Neural crest cell (in vitro differentiated cells): Measurements from ENCODE around the gene SLC35D3. TPM values are rescaled to one million over a fixed set of nuclear protein-coding genes. Genes with fewer than 3 reads are reported as not detected.
"Not testable (repeated sequence)": the region's sequence is repeated elsewhere in the genome, so short reads cannot be mapped to it uniquely, and the experiment has no call there.

ENCODE experiments used
- DNase-seq: peaks from one replicate; pipeline ENCODE4 v3.0.0; 2021; ENCODE audit warnings: low read depth, mixed read lengths, low spot score
- H3K27ac Mint-ChIP-seq: one replicate; pipeline ENCODE4 v1.8.0; 2021; ENCODE audit warnings: mild to moderate bottlenecking, mixed read lengths; ENCODE audit not compliant: unreplicated experiment
- H3K27me3 Mint-ChIP-seq: 2 replicates; pipeline ENCODE4 v1.8.0; 2021; ENCODE audit warnings: low read depth, mild to moderate bottlenecking, mixed read lengths
- H3K36me3 Mint-ChIP-seq: 2 replicates; pipeline ENCODE4 v1.8.0; 2021; ENCODE audit warnings: low read depth, mild to moderate bottlenecking, mixed read lengths
- H3K4me1 Mint-ChIP-seq: 2 replicates; pipeline ENCODE4 v1.8.0; 2021; ENCODE audit warnings: mixed read lengths
- H3K4me3 Mint-ChIP-seq: one replicate; pipeline ENCODE4 v1.8.0; 2021; ENCODE audit warnings: mild to moderate bottlenecking, mixed read lengths
- H3K9me3 Mint-ChIP-seq: 2 replicates; pipeline ENCODE4 v1.8.0; 2021; ENCODE audit warnings: mixed read lengths
- total RNA-seq: library from RNA; stranded (reverse); gene quantifications from 2 replicates; pipeline ENCODE4 v1.2.1, GENCODE V29; 2021
- TF ChIP-seq, protein P1 (sequence below): fragments of 200-600 bp; sonication (generic); conservative IDR thresholded peaks from 2 replicates; pipeline ENCODE4 v1.5.0; 2021; ENCODE audit warnings: antibody characterized with exemption, mild to moderate bottlenecking

SLC35D3 gene
- total RNA-seq, 1 donor from 2014 or later = not detected

DNA sequence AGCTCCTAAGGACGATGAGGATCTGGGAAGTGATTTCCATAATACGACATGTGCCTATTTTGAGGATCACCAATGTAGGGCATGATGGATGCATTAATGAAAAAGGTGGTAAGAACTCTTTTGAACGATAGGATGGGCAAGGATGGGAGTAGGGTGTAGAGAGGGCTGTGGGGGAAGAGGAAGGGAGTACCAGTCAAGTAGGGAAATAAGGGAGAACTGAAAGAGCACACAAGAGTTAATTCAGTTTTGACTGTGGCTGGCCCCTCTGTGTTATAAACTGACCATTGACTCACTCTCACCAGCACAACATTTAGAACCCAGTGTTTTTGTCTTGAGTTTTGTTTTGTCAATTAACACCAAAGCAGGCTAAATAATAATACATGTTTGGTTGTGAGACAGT is 33.0 kb downstream of the SLC35D3 start:
- Mint-ChIP-seq H3K27ac (no peak overlapping the region), H3K9me3 (no peaks in the 10 kb centered on the region), H3K36me3 (no peaks in the 10 kb centered on the region), H3K4me3 (no peak overlapping the region), H3K4me1 (peaks cover 14% of the 10 kb centered on the region), H3K27me3 (no peaks in the 10 kb centered on the region)
- no peak for DNase-seq
- TF ChIP-seq, protein P1, sequence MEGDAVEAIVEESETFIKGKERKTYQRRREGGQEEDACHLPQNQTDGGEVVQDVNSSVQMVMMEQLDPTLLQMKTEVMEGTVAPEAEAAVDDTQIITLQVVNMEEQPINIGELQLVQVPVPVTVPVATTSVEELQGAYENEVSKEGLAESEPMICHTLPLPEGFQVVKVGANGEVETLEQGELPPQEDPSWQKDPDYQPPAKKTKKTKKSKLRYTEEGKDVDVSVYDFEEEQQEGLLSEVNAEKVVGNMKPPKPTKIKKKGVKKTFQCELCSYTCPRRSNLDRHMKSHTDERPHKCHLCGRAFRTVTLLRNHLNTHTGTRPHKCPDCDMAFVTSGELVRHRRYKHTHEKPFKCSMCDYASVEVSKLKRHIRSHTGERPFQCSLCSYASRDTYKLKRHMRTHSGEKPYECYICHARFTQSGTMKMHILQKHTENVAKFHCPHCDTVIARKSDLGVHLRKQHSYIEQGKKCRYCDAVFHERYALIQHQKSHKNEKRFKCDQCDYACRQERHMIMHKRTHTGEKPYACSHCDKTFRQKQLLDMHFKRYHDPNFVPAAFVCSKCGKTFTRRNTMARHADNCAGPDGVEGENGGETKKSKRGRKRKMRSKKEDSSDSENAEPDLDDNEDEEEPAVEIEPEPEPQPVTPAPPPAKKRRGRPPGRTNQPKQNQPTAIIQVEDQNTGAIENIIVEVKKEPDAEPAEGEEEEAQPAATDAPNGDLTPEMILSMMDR = no peak

DNA sequence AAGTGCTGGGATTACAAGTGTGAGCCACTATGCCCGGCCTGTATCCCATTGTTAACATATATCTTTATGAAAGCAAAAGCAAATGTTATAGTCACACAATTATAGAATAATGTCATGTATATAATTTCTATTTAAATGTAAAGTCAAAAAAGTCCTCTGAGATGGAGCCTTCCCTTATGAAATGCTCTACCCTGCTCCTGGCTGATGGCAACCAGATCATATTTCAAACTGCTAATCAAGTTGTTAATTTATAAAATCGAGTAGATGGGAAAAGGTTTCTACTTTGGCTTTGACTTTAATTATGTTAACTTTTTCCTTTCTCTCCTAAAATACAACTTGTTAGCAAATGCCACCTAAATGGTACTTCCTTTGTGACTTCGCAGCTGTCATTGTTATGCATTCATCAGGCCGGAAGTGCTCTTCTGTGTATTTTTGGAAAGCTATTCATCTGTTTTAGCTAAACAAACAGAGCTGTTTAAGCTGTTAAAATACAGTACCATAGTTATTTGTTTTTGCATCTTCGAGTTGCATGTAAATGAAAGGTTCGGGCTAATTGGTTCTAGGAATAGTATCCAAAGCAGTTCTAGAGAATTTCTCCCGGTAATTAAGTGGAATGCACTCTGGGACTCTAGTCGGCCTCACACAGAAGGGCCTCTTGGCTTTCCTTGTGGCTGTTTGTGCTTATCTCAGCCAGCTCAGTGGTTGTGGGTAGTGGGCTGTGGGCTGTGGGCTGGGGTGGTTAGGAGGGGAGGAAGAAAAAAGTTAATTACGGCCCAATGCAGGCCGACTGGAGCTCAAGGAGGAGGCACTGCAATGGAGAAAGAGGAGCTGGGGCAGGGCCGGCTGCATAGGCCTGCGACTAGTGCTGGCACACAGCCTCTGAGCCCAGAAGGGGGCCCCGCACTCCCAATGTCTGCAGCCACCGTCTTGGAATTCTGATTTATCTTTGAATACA is 34.8 kb downstream of the SLC35D3 start:
- DNase-seq = no peak
- no peaks in the 10 kb centered on the region for H3K36me3 Mint-ChIP-seq
- no peaks in the 10 kb centered on the region for H3K9me3 Mint-ChIP-seq
- peaks cover 17% of the 10 kb centered on the region for H3K4me1 Mint-ChIP-seq
- H3K27ac Mint-ChIP-seq = peak overlapping the region; percentile 57
- TF ChIP-seq, protein P1 = no peak
- H3K4me3 Mint-ChIP-seq = no peak overlapping the region
- no peaks in the 10 kb centered on the region for H3K27me3 Mint-ChIP-seq

DNA sequence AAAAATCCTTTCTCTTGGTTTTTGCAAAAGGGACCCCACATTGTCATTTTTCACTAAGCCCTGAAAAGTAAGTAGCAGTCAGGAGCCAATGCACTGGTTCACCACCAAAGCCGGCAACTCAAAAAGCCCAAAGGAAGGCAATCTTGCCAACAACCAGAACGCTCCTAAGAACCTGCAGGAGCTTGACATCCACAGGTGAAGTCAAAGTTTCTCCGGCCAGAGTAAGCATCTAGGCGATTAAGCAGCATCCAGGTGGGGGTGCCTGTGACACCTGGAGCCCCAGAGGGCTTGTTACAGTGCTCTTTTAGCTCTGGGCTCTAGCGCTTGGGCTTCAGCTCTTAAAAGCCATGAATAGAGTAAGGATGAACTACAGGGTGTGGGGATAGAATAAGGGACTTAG is 36.1 kb downstream of the SLC35D3 start:
- Mint-ChIP-seq H3K27ac (no peak overlapping the region), H3K27me3 (no peaks in the 10 kb centered on the region), H3K9me3 (no peaks in the 10 kb centered on the region), H3K4me1 (peaks cover 30% of the 10 kb centered on the region), H3K4me3 (no peak overlapping the region), H3K36me3 (no peaks in the 10 kb centered on the region)
- DNase-seq = no peak
- TF ChIP-seq, protein P1 = no peak

DNA sequence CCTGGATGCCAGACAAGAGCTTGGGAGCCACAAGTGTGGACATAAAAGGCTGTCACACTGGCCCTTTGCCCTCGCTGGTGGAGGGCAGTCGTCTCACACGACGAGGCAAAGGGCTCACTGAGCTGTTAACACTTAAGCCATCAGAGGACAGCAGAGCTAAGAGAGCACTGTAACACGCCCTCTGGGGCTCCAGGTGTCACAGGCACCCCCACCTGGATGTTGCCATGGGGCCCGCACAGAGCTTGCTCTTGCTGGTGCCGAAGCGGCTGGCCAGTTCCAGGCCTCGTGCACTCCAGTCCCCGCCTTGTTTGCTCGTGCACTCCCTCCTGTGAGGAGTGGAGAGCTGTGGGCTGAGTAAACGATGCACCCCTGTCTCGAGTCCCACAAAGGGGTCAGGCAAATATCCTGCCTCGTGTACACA is 37.4 kb downstream of the SLC35D3 start:
- no peak for DNase-seq
- Mint-ChIP-seq H3K9me3 (no peaks in the 10 kb centered on the region), H3K4me1 (peaks cover 32% of the 10 kb centered on the region), H3K36me3 (no peaks in the 10 kb centered on the region), H3K27ac (no peak overlapping the region), H3K4me3 (no peak overlapping the region), H3K27me3 (no peaks in the 10 kb centered on the region)
- TF ChIP-seq, protein P1 = no peak

DNA sequence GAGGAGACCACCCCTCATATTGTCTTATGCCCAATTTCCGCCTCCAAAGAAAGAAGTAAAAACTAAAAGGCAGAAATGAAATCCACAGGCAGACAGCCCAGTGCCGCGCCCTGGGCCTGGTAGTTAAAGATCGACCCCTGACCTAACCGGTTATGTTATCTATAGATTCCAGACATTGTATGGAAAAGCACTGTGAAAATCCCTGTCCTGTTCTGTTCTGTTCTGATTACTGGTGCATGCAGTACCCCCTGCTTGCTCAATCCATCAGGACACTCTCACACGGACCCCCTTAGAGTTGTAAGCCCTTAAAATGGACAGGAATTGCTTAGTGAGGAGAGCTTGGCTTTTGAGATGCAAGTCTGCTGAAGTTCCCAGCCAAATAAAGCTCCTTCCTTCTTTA is 37.8 kb downstream of the SLC35D3 start:
- peaks cover 32% of the 10 kb centered on the region for H3K4me1 Mint-ChIP-seq
- not testable (repeated sequence) for H3K27me3 Mint-ChIP-seq, H3K27ac Mint-ChIP-seq, H3K36me3 Mint-ChIP-seq, DNase-seq, H3K9me3 Mint-ChIP-seq, H3K4me3 Mint-ChIP-seq

DNA sequence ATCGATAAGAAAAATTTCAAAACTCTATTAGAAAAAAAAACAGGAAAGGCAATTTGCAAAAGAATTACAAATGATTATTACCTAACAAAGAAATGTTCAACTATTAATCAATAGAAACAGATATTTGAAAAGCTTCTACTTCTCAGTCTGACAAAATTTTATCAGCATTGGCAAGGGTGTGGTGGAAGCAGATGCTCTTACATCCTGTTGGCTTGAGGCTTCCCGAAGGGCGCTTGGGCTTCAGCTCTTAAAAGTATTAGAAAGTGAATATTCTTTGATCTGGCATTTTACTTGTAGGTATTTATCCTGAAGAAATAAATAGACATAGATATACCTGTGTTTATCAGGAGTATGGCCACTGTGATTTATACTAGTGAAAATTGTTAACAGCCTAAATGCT is 38.7 kb downstream of the SLC35D3 start:
- peaks cover 32% of the 10 kb centered on the region for H3K4me1 Mint-ChIP-seq

More for the DNA sequence above, 38.7 kb downstream of the SLC35D3 start:
- no peaks in the 10 kb centered on the region for H3K36me3 Mint-ChIP-seq
- no peak for DNase-seq
- no peak overlapping the region for H3K27ac Mint-ChIP-seq
- TF ChIP-seq, protein P1 = no peak
- H3K4me3 Mint-ChIP-seq = no peak overlapping the region
- no peaks in the 10 kb centered on the region for H3K27me3 Mint-ChIP-seq
- H3K9me3 Mint-ChIP-seq = no peaks in the 10 kb centered on the region
